ENCODE results near the gene ARR3.
A peak's percentile ranks its signal among the peaks of the same experiment; 100 is the strongest.
"Not testable (repeated sequence)": the region's sequence is repeated elsewhere in the genome, so short reads cannot be mapped to it uniquely, and the experiment has no call there.

The ARR3 gene

GRCh38 chrX:70301716-70302115 lies 33.6 kb downstream of the ARR3 start:
- Histone ChIP-seq H3K9me3 (ENCODE audit: control insufficient read depth, low read length) (no peaks in the 10 kb centered on the region), H2BK120ac (ENCODE audit: low read depth, low read length) (no peak overlapping the region), H2BK15ac (ENCODE audit: low read depth, poor library complexity, severe bottlenecking) (no peak overlapping the region), H3K4ac (ENCODE audit: low read depth in 1 of 2, low read length in 2 of 2) (no peak overlapping the region), H3K14ac (ENCODE audit: low read length in 2 of 2) (no peak overlapping the region), H2AFZ (ENCODE audit: low read depth, low read length) (no peak overlapping the region), H2AK5ac (ENCODE audit: low read length, severe bottlenecking) (no peak overlapping the region), H3K4me3 (ENCODE audit: insufficient read depth in 1 of 2, low read depth in 1 of 2, low read length in 2 of 2) (no peak overlapping the region), H3K4me2 (ENCODE audit: low read length, poor library complexity, severe bottlenecking) (no peak overlapping the region), H4K91ac (ENCODE audit: low read length) (no peak overlapping the region), H3K79me1 (replicated peaks; ENCODE audit: low read length, poor library complexity, severe bottlenecking) (peaks cover 2% of the 10 kb centered on the region), H3K23ac (ENCODE audit: low read length in 2 of 2) (no peak overlapping the region), H4K8ac (ENCODE audit: low read length) (no peak overlapping the region), H3K4me1 (ENCODE audit: control insufficient read depth, insufficient read depth, low read depth, low read length) (no peaks in the 10 kb centered on the region), H3K18ac (ENCODE audit: low read depth in 1 of 2, low read length in 2 of 2) (no peak overlapping the region), H3K36me3 (ENCODE audit: control insufficient read depth in 1 of 2, insufficient read depth in 2 of 2, low read depth in 1 of 2, low read length in 2 of 2) (no peaks in the 10 kb centered on the region), H3K27ac (ENCODE audit: low read length, poor library complexity, severe bottlenecking) (no peak overlapping the region), H3K9ac (ENCODE audit: low read length) (no peak overlapping the region), H2BK12ac (ENCODE audit: low read length in 2 of 2) (no peak overlapping the region), H3K27me3 (ENCODE audit: control insufficient read depth in 1 of 2, insufficient read depth in 1 of 2, low read length in 2 of 2) (peaks cover 0 to 30% of the 10 kb centered on the region in 2 experiments), H2BK5ac (ENCODE audit: low read depth, low read length, poor library complexity, severe bottlenecking) (no peak overlapping the region)
- DNase-seq, result peak; percentile 85
- WGBS, result no CpG with 5 or more reads among the region's 3 CpGs

- no peak overlapping the region for H3K27ac ChIP-seq (ENCODE audit: low read length, poor library complexity, severe bottlenecking)
- no peaks in the 10 kb centered on the region for H3K36me3 ChIP-seq (ENCODE audit: control insufficient read depth in 1 of 2, insufficient read depth in 2 of 2, low read depth in 1 of 2, low read length in 2 of 2)
- WGBS, result 100% methylated on average over 1 of the region's 1 CpG
Observed at GRCh38 chrX:70313503-70313902, 45.4 kb downstream of the ARR3 start.

GRCh38 chrX:70322784-70323183 lies 54.6 kb downstream of the ARR3 start:
- H2AK5ac ChIP-seq (ENCODE audit: low read length, severe bottlenecking), result no peak overlapping the region
- no peak overlapping the region for H3K14ac ChIP-seq (ENCODE audit: low read length in 2 of 2)
- H3K4me1 ChIP-seq (ENCODE audit: control insufficient read depth, insufficient read depth, low read depth, low read length), result no peaks in the 10 kb centered on the region
- DNase-seq, result no peak
- WGBS, result 95% methylated on average over 4 of the region's 4 CpGs
- no peaks in the 10 kb centered on the region for H3K36me3 ChIP-seq (ENCODE audit: control insufficient read depth in 1 of 2, insufficient read depth in 2 of 2, low read depth in 1 of 2, low read length in 2 of 2)
- H3K79me1 ChIP-seq (replicated peaks; ENCODE audit: low read length, poor library complexity, severe bottlenecking), result peaks cover 8% of the 10 kb centered on the region
- no peak overlapping the region for H3K27ac ChIP-seq (ENCODE audit: low read length, poor library complexity, severe bottlenecking)
- no peak overlapping the region for H3K23ac ChIP-seq (ENCODE audit: low read length in 2 of 2)
- H2BK15ac ChIP-seq (ENCODE audit: low read depth, poor library complexity, severe bottlenecking), result no peak overlapping the region
- no peak overlapping the region for H2AFZ ChIP-seq (ENCODE audit: low read depth, low read length)
- H2BK120ac ChIP-seq (ENCODE audit: low read depth, low read length), result no peak overlapping the region
- no peak overlapping the region for H2BK5ac ChIP-seq (ENCODE audit: low read depth, low read length, poor library complexity, severe bottlenecking)
- no peak overlapping the region for H4K8ac ChIP-seq (ENCODE audit: low read length)
- H3K4me2 ChIP-seq (ENCODE audit: low read length, poor library complexity, severe bottlenecking), result no peak overlapping the region
- H3K27me3 ChIP-seq (ENCODE audit: control insufficient read depth in 1 of 2, insufficient read depth in 1 of 2, low read length in 2 of 2), result peaks cover 0 to 5% of the 10 kb centered on the region in 2 experiments
- H2BK12ac ChIP-seq (ENCODE audit: low read length in 2 of 2), result no peak overlapping the region
- H3K9ac ChIP-seq (ENCODE audit: low read length), result no peak overlapping the region
- no peak overlapping the region for H3K18ac ChIP-seq (ENCODE audit: low read depth in 1 of 2, low read length in 2 of 2)
- no peak overlapping the region for H4K91ac ChIP-seq (ENCODE audit: low read length)
- H3K4me3 ChIP-seq (ENCODE audit: insufficient read depth in 1 of 2, low read depth in 1 of 2, low read length in 2 of 2), result no peak overlapping the region
- H3K9me3 ChIP-seq (ENCODE audit: control insufficient read depth, low read length), result no peaks in the 10 kb centered on the region
- H3K4ac ChIP-seq (ENCODE audit: low read depth in 1 of 2, low read length in 2 of 2), result no peak overlapping the region

More at GRCh38 chrX:70313503-70313902, 45.4 kb downstream of the ARR3 start:
- no peak overlapping the region for H3K14ac ChIP-seq (ENCODE audit: low read length in 2 of 2)
- no peak overlapping the region for H3K4ac ChIP-seq (ENCODE audit: low read depth in 1 of 2, low read length in 2 of 2)
- H3K18ac ChIP-seq (ENCODE audit: low read depth in 1 of 2, low read length in 2 of 2), result no peak overlapping the region
- DNase-seq, result peak; percentile 19
- no peak overlapping the region for H2BK12ac ChIP-seq (ENCODE audit: low read length in 2 of 2)
- H2BK120ac ChIP-seq (ENCODE audit: low read depth, low read length), result no peak overlapping the region
- H4K91ac ChIP-seq (ENCODE audit: low read length), result no peak overlapping the region
- no peak overlapping the region for H3K9ac ChIP-seq (ENCODE audit: low read length)
- H3K4me1 ChIP-seq (ENCODE audit: control insufficient read depth, insufficient read depth, low read depth, low read length), result peaks cover 2% of the 10 kb centered on the region
- H3K9me3 ChIP-seq (ENCODE audit: control insufficient read depth, low read length), result peaks cover 10% of the 10 kb centered on the region
- no peak overlapping the region for H2AK5ac ChIP-seq (ENCODE audit: low read length, severe bottlenecking)
- H3K27me3 ChIP-seq (ENCODE audit: control insufficient read depth in 1 of 2, insufficient read depth in 1 of 2, low read length in 2 of 2), result peaks cover 0 to 6% of the 10 kb centered on the region in 2 experiments
- no peak overlapping the region for H3K23ac ChIP-seq (ENCODE audit: low read length in 2 of 2)
- H2BK15ac ChIP-seq (ENCODE audit: low read depth, poor library complexity, severe bottlenecking), result no peak overlapping the region
- H4K8ac ChIP-seq (ENCODE audit: low read length), result no peak overlapping the region
- H3K4me3 ChIP-seq (ENCODE audit: insufficient read depth in 1 of 2, low read depth in 1 of 2, low read length in 2 of 2), result no peak overlapping the region
- no peak overlapping the region for H2AFZ ChIP-seq (ENCODE audit: low read depth, low read length)
- H2BK5ac ChIP-seq (ENCODE audit: low read depth, low read length, poor library complexity, severe bottlenecking), result no peak overlapping the region
- H3K4me2 ChIP-seq (ENCODE audit: low read length, poor library complexity, severe bottlenecking), result no peak overlapping the region
- H3K79me1 ChIP-seq (replicated peaks; ENCODE audit: low read length, poor library complexity, severe bottlenecking), result peaks cover 2% of the 10 kb centered on the region

GRCh38 chrX:70323628-70324027 lies 55.5 kb downstream of the ARR3 start:
- not testable (repeated sequence) for H3K4me2 ChIP-seq (ENCODE audit: low read length, poor library complexity, severe bottlenecking); H2AK5ac ChIP-seq (ENCODE audit: low read length, severe bottlenecking); H3K27me3 ChIP-seq (ENCODE audit: control insufficient read depth in 1 of 2, insufficient read depth in 1 of 2, low read length in 2 of 2); H3K14ac ChIP-seq (ENCODE audit: low read length in 2 of 2); H3K27ac ChIP-seq (ENCODE audit: low read length, poor library complexity, severe bottlenecking); H3K9ac ChIP-seq (ENCODE audit: low read length); H3K4me1 ChIP-seq (ENCODE audit: control insufficient read depth, insufficient read depth, low read depth, low read length); H3K23ac ChIP-seq (ENCODE audit: low read length in 2 of 2); H3K9me3 ChIP-seq (ENCODE audit: control insufficient read depth, low read length); H3K4me3 ChIP-seq (ENCODE audit: insufficient read depth in 1 of 2, low read depth in 1 of 2, low read length in 2 of 2); H3K4ac ChIP-seq (ENCODE audit: low read depth in 1 of 2, low read length in 2 of 2); H2BK12ac ChIP-seq (ENCODE audit: low read length in 2 of 2); H2BK5ac ChIP-seq (ENCODE audit: low read depth, low read length, poor library complexity, severe bottlenecking); H3K79me1 ChIP-seq (replicated peaks; ENCODE audit: low read length, poor library complexity, severe bottlenecking); H4K91ac ChIP-seq (ENCODE audit: low read length); H2BK120ac ChIP-seq (ENCODE audit: low read depth, low read length); H2AFZ ChIP-seq (ENCODE audit: low read depth, low read length); H2BK15ac ChIP-seq (ENCODE audit: low read depth, poor library complexity, severe bottlenecking); DNase-seq; H4K8ac ChIP-seq (ENCODE audit: low read length); H3K36me3 ChIP-seq (ENCODE audit: control insufficient read depth in 1 of 2, insufficient read depth in 2 of 2, low read depth in 1 of 2, low read length in 2 of 2); H3K18ac ChIP-seq (ENCODE audit: low read depth in 1 of 2, low read length in 2 of 2)
- 100% methylated on average over 2 of the region's 6 CpGs for WGBS

All from mesenchymal stem cell (in vitro differentiated cells and primary cell).